ENCODE data around the gene EHD1. TPM values are rescaled to one million over a fixed set of nuclear protein-coding genes. Genes with fewer than 3 reads are reported as not detected.
A peak's percentile ranks its signal among the peaks of the same experiment; 100 is the strongest.

Gene EHD1
- total RNA-seq, 4 donors from 2014 or later, result 53.5 to 90.7 (median 67.4) TPM

DNA sequence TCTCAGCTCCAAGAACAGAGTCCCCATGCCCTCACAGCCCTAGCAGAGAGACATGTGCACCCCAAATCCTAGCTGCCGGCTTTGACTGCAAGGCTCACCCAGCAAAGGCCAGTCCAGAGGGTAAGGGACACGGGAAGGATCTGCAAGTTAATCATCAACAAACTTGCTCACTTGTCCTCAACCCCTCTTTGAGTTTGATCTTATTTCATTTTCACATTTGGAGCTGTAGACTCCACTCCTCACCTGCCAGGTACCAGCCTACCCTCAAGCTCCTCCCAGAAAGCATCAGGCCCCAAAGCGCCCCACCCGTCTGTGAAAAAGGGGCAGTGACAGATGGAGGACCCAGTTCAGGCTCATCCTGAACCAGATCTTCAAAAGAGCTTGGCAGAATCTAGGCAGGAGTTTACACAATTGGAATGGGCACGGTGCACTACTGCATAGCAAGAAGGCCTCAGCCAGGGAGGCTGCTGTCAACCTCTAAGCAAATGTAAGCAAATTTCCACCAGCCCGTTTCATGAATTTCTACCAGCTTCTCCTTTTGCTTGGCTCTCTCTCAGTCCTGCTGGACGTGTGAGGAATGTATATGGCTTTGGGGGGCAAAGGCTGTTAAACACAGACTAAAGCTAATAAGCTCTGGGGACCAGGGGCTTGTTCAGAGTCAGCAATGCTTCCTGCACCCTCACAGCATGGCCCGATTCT is 5.5 kb downstream of the EHD1 start:
- Histone ChIP-seq H3K27me3 (no peaks in the 10 kb centered on the region), H3K4me1 (peaks cover 54 to 68% of the 10 kb centered on the region in 2 donors), H3K36me3 (peaks cover 11 to 16% of the 10 kb centered on the region in 2 donors), H3K27ac (no peak overlapping the region), H3K4me3 (replicated peaks in 1 of 3) (no peak overlapping the region), H3K9me3 (no peaks in the 10 kb centered on the region)
- WGBS, 2 donors, result 90% methylated on average over 8 of the region's 8 CpGs
- TF ChIP-seq CTCF (IDR thresholded peaks at IDR 0.05), result no peak
- TF ChIP-seq POLR2A (IDR thresholded peaks at IDR 0.05), result no peak
- intact Hi-C loops (cut with DNase I), result no loop called here
- DNase-seq, result no peak

DNA sequence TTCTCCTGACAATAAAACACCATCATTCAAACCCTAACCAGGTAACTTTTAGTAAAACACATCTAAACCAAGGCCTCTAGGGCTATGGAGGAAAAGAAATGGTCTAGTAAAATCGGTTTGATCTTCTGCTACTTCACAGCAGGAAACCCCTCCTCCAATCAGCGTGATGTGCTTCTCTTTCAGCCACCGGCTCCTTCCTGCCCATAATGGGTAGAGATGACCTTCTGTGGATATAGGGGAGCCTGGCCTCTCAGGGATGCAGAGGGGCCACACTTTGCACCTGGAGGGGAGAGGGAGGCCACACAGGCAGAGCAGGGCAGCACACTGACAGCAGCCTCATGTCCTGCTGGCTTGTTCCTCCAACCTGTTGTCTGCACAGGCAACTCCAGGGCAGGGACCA is 6.9 kb downstream of the EHD1 start:
- Histone ChIP-seq H3K36me3 (peaks cover 11 to 16% of the 10 kb centered on the region in 2 donors), H3K27me3 (no peaks in the 10 kb centered on the region), H3K4me1 (peaks cover 41 to 60% of the 10 kb centered on the region in 2 donors), H3K27ac (no peak overlapping the region), H3K9me3 (no peaks in the 10 kb centered on the region), H3K4me3 (replicated peaks in 1 of 3) (no peak overlapping the region)
- no peak for TF ChIP-seq POLR2A (IDR thresholded peaks at IDR 0.05)
- TF ChIP-seq CTCF (IDR thresholded peaks at IDR 0.05), result no peak
- intact Hi-C loops (cut with DNase I), result no loop called here
- 44 to 66% methylated on average over 3 of the region's 3 CpGs for WGBS, 2 donors
- no peak for DNase-seq

DNA sequence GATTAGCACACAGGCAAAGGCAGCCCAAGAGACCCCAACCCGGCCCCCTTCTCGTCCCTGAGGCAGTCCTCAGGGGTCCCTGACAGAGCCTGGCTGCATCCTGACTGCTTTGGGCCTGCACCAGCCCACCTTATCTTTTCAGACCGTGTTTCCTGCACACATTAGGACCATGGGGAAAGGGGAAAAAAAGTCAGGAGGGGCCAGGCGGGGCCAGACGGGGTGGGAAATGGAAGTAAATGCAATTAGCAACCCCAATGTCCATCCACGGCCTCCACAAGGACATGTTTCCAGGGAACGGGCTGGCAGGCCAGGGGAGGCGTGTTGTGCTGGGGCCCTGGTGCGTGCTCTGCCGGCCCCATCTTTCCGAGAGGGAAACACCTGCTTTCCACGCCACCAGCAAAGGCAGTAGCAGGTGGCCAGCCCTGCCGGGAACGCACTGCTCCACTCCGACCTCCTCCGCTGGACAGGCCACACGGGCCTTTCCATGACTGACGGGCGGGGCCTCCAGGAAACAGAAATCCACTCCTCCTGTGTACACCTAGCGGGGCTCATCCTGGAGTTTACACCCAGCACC is 7.4 kb downstream of the EHD1 start:
- peak overlapping the region in 2 of 3 donors; percentile 70 for H3K27ac ChIP-seq
- H3K4me1 ChIP-seq, result peaks cover 36 to 58% of the 10 kb centered on the region in 2 donors
- WGBS, 2 donors, result 68 to 75% methylated on average over 13 to 20 of the region's 20 CpGs
- DNase-seq, result no peak
- no peaks in the 10 kb centered on the region for H3K27me3 ChIP-seq
- H3K9me3 ChIP-seq, result no peaks in the 10 kb centered on the region
- TF ChIP-seq CTCF (IDR thresholded peaks at IDR 0.05) (no peak), POLR2A (IDR thresholded peaks at IDR 0.05) (no peak)
- H3K4me3 ChIP-seq (replicated peaks in 1 of 3), result no peak overlapping the region
- H3K36me3 ChIP-seq, result peaks cover 11 to 16% of the 10 kb centered on the region in 2 donors
- intact Hi-C loops (cut with DNase I), result no loop called here

- H3K4me1 ChIP-seq, result peaks cover 32 to 58% of the 10 kb centered on the region in 2 donors
- intact Hi-C loops (cut with DNase I), result no loop called here
- peak in 1 of 2 donors; percentile 17 for DNase-seq
- TF ChIP-seq POLR2A (IDR thresholded peaks at IDR 0.05) (no peak), CTCF (IDR thresholded peaks at IDR 0.05) (no peak)
- WGBS, 2 donors, result 73 to 79% methylated on average over 4 to 18 of the region's 19 CpGs
- no peak overlapping the region for H3K4me3 ChIP-seq (replicated peaks in 1 of 3)
- H3K27ac ChIP-seq, result peak overlapping the region; percentile 36 to 70 (median 70)
- H3K36me3 ChIP-seq, result peaks cover 11 to 16% of the 10 kb centered on the region in 2 donors
- H3K9me3 ChIP-seq, result no peaks in the 10 kb centered on the region
- no peaks in the 10 kb centered on the region for H3K27me3 ChIP-seq
Observed at GRCh38 chr11:64870176-64870892, 8.1 kb downstream of the EHD1 start.

All from thyroid gland (tissue), 4 donors.